ES-I3 (cell line): ENCODE data around the gene C5orf63.

ENCODE experiments used
- H3K36me3 ChIP-seq: 2 replicates; pipeline ENCODE4 v1.6.1; 2013; ENCODE audit warnings: mild to moderate bottlenecking, low read length, control low read depth, moderate library complexity; ENCODE audit not compliant: insufficient read depth
- H3K4me1 ChIP-seq: 2 replicates; pipeline ENCODE4 v1.6.1; 2013; ENCODE audit warnings: mild to moderate bottlenecking, control low read depth, low read length; ENCODE audit not compliant: insufficient read depth
- H3K9ac ChIP-seq: 2 replicates; pipeline ENCODE4 v1.6.1; 2013; ENCODE audit warnings: low read depth, mild to moderate bottlenecking, low read length, moderate library complexity
- H3K9me3 ChIP-seq: 2 replicates; pipeline ENCODE4 v1.6.1; 2013; ENCODE audit warnings: mild to moderate bottlenecking, low read length, moderate library complexity; ENCODE audit not compliant: control insufficient read depth, insufficient read depth

C5orf63 gene

GRCh38 chr5:127001621-127002296, 71.5 kb downstream of the C5orf63 start:
- H3K4me1 ChIP-seq: peaks cover 5% of the 10 kb centered on the region; the same call in 1 of the 2 replicates

More at GRCh38 chr5:127001621-127002296, 71.5 kb downstream of the C5orf63 start:
- Histone ChIP-seq H3K36me3 (no peaks in the 10 kb centered on the region), H3K9me3 (no peaks in the 10 kb centered on the region), H3K9ac (no peak overlapping the region)
